Measurements from ENCODE around the gene DHCR7. TPM values are rescaled to one million over a fixed set of nuclear protein-coding genes. Genes with fewer than 3 reads are reported as not detected.
A peak's percentile ranks its signal among the peaks of the same experiment; 100 is the strongest.

Gene DHCR7
- total RNA-seq, 6 donors from 2014 or later, result 5.2 to 96.1 (median 66.4) TPM

DNA sequence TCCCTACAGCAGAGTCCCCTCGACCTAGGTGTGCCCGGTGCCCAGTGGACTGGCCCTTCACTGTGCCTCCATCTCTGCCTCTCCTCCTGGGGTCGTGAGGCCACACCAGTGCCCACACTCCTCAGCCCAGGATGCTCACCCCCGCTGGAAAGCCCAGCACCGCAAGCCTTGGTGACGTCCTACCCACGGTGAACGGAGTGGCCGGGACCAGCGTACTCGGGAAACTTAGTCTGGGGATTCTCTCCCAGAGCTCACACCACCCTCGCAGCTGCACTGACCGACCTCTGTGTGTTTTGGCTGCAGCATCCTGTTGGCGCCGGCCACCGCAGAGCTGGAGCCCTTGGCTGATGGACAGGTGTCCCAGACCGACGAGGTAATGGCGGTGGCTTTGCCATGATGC, 43.3 kb upstream of the DHCR7 start:
- TF ChIP-seq POLR2A (IDR thresholded peaks at IDR 0.05) (no peak), POLR2AphosphoS5 (IDR thresholded peaks at IDR 0.05) (no peak), EP300 (IDR thresholded peaks at IDR 0.05) (no peak)
- TF ChIP-seq, protein P1, sequence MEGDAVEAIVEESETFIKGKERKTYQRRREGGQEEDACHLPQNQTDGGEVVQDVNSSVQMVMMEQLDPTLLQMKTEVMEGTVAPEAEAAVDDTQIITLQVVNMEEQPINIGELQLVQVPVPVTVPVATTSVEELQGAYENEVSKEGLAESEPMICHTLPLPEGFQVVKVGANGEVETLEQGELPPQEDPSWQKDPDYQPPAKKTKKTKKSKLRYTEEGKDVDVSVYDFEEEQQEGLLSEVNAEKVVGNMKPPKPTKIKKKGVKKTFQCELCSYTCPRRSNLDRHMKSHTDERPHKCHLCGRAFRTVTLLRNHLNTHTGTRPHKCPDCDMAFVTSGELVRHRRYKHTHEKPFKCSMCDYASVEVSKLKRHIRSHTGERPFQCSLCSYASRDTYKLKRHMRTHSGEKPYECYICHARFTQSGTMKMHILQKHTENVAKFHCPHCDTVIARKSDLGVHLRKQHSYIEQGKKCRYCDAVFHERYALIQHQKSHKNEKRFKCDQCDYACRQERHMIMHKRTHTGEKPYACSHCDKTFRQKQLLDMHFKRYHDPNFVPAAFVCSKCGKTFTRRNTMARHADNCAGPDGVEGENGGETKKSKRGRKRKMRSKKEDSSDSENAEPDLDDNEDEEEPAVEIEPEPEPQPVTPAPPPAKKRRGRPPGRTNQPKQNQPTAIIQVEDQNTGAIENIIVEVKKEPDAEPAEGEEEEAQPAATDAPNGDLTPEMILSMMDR (IDR thresholded peaks at IDR 0.05), result no peak
- 97 to 100% methylated on average over 5 to 15 of the region's 19 CpGs for WGBS, 2 donors
- Histone ChIP-seq H3K27ac (no peak overlapping the region), H3K36me3 (peaks cover 16 to 76% (median 59%) of the 10 kb centered on the region in 4 donors), H3K4me1 (peaks cover 0 to 14% (median 10%) of the 10 kb centered on the region in 4 donors), H3K4me3 (no peak overlapping the region), H3K27me3 (no peaks in the 10 kb centered on the region), H3K9me3 (no peaks in the 10 kb centered on the region)
- ATAC-seq (ENCODE audit: low FRiP score in 2 of 2) (no peak), DNase-seq (no peak)

DNA sequence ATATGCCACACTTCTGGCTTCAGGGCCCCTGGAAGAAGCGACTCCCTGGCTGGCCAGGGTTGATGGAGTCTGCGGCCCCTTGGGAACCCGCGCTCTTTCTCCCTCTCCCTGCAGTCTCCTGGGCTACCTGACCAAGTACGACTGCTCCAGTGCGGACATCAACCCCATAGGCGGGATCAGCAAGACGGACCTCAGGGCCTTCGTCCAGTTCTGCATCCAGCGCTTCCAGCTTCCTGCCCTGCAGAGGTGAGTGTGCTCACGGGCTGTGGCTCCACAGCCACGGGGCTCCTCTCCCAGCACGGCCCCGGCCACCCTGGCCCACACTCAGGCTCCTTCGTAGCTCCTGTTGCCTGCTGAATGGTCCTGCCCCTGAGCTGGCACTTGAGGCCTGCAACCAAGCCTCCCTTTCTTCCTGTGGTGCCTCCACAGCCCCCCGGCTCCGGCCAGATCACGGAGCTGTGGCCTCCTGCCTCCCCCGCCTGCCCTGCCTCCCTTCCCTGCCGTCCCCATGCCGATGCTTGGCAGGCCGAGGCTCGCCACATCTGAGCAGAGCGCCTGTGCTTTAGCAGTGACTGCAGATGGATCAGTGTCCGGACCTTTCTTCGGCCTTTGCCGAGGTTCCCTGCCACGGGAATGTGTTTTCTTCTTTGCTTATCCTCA, 42.7 kb upstream of the DHCR7 start:
- no peak for TF ChIP-seq POLR2AphosphoS5 (IDR thresholded peaks at IDR 0.05)
- no peak for TF ChIP-seq EP300 (IDR thresholded peaks at IDR 0.05)
- TF ChIP-seq, protein P1 (IDR thresholded peaks at IDR 0.05), result no peak
- no peak for TF ChIP-seq POLR2A (IDR thresholded peaks at IDR 0.05)
- H3K36me3 ChIP-seq, result peaks cover 14 to 76% (median 56%) of the 10 kb centered on the region in 4 donors
- ATAC-seq (ENCODE audit: low FRiP score in 2 of 2) (no peak), DNase-seq (no peak)
- no peak overlapping the region for H3K4me3 ChIP-seq
- peaks cover 0 to 14% (median 10%) of the 10 kb centered on the region in 4 donors for H3K4me1 ChIP-seq
- H3K9me3 ChIP-seq, result no peaks in the 10 kb centered on the region
- H3K27ac ChIP-seq, result no peak overlapping the region
- no peaks in the 10 kb centered on the region for H3K27me3 ChIP-seq
- WGBS, 2 donors, result 95 to 96% methylated on average over 15 to 28 of the region's 28 CpGs

DNA sequence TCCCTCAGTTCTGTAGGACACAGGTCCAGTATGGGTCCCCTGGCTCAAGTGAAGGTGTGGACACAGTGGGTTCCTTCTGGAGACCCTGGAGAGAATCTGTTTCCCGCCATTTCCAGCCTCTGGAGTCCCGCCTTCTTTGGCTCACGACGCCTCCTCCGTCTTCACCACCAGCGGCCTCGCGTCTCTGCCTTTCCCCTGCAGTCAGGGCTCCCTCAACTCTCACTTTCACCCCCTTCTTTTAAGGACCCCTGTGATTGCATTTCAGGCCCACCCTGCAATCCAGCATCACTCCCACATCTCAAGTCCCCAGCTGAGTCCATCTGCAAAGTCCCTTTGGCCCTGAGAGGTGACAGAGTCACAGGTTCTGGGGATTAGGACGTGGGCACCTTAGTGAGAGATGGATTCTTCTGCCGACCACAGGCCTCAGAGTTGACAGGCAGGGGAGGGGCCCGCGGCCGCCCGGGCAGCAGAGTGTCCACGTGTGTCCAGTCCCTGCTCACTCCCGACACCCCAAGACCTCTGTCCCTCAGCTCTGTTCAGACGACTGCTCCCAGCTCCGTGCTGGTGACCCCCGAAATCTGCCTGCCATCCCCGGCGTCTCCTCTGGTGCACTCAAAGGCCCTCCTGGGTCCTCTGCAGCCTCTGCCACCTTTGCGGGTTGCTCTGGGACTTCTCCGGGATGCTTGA, 42.0 kb upstream of the DHCR7 start:
- no peak overlapping the region for H3K4me3 ChIP-seq
- ATAC-seq (ENCODE audit: low FRiP score in 2 of 2), result no peak
- H3K4me1 ChIP-seq, result peaks cover 0 to 14% (median 10%) of the 10 kb centered on the region in 4 donors
- no peak for DNase-seq
- peaks cover 9 to 76% (median 56%) of the 10 kb centered on the region in 4 donors for H3K36me3 ChIP-seq
- no peaks in the 10 kb centered on the region for H3K9me3 ChIP-seq
- TF ChIP-seq POLR2AphosphoS5 (IDR thresholded peaks at IDR 0.05) (no peak), EP300 (IDR thresholded peaks at IDR 0.05) (no peak), POLR2A (IDR thresholded peaks at IDR 0.05) (no peak)
- TF ChIP-seq, protein P1 (IDR thresholded peaks at IDR 0.05), result no peak
- H3K27me3 ChIP-seq, result no peaks in the 10 kb centered on the region
- WGBS, 2 donors, result 96 to 99% methylated on average over 9 to 22 of the region's 23 CpGs
- H3K27ac ChIP-seq, result no peak overlapping the region

DNA sequence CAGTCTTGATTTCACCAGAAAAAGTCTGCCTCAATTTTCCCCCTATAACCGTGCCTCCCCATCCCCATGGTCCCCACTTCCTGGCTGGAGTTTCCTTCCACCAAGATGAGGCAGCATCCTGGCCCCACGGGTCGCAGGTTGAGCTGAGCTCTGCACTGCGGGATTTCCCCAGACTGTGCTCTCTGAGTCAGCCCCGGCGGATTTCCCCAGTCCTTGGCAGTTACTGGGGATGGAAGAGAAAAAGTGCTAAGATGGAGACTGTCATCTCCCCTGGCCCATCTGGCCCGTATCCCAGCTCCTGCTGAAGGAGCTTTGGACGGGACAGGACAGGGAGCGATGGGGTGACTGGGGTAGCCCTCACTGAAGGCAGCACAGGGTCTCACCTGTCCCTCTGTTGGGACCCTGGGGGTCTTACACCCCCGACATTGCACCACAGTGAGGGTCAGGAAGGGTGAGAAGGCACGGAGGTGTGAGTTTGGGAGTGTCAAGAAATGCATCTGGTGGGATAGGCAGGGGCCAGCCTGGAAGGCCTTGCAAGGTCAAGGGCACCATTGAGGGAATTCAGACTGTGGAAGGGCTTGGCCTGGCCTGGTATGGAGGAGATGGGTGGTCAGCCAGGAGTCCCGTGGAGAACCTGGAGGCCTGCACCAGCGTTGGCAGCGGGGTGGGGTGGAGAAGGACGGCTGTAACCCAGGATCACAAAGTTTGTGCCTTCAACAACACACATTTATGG, 41.3 kb upstream of the DHCR7 start:
- no peak for TF ChIP-seq POLR2A (IDR thresholded peaks at IDR 0.05)
- no peak for TF ChIP-seq POLR2AphosphoS5 (IDR thresholded peaks at IDR 0.05)
- TF ChIP-seq EP300 (IDR thresholded peaks at IDR 0.05), result no peak
- TF ChIP-seq, protein P1 (IDR thresholded peaks at IDR 0.05), result no peak
- DNase-seq (no peak), ATAC-seq (ENCODE audit: low FRiP score in 2 of 2) (no peak)
- H3K9me3 ChIP-seq, result no peaks in the 10 kb centered on the region
- H3K4me3 ChIP-seq, result no peak overlapping the region
- H3K27ac ChIP-seq, result peak overlapping the region in 1 of 4 donors; percentile 1
- peaks cover 11 to 76% (median 59%) of the 10 kb centered on the region in 4 donors for H3K36me3 ChIP-seq
- 64 to 78% methylated on average over 12 to 15 of the region's 15 CpGs for WGBS, 2 donors
- H3K27me3 ChIP-seq, result no peaks in the 10 kb centered on the region
- H3K4me1 ChIP-seq, result peaks cover 0 to 14% (median 10%) of the 10 kb centered on the region in 4 donors

Data from upper lobe of left lung (tissue), 6 donors.